Psoas muscle (tissue), 8 donors: ENCODE data around the gene NME7. TPM values are rescaled to one million over a fixed set of nuclear protein-coding genes. Genes with fewer than 3 reads are reported as not detected.
"Not testable (repeated sequence)": the region's sequence is repeated elsewhere in the genome, so short reads cannot be mapped to it uniquely, and the experiment has no call there.

Source experiments
- ATAC-seq, 4 donors: fragments of 200-7000 bp; cut with Tn5 transposase; one replicate each; pipeline ENCODE4 v1.9.1; 2020; ENCODE audit warnings: moderate library complexity in 3 of 4, mild to moderate bottlenecking in 2 of 4
- DNase-seq, 2 donors: peaks; one replicate each; pipeline ENCODE4 v3.0.0-alpha.2; 2020
- H3K27ac ChIP-seq: fragments of 200-600 bp; one replicate; pipeline ENCODE4 v1.8.0; 2022
- H3K27me3 ChIP-seq, 3 donors: fragments of 200-600 bp in 1 of 3; one replicate each; pipeline versions ENCODE4 v1.6.1 to v1.8.0; 2013 to 2022; ENCODE audit warnings: low read length in 2 of 3, mild to moderate bottlenecking in 2 of 3, moderate library complexity in 1 of 3; ENCODE audit not compliant: insufficient read depth in 3 of 3
- H3K36me3 ChIP-seq, 2 donors: fragments of 200-600 bp in 1 of 2; one replicate each; pipeline versions ENCODE4 v1.6.1 to v1.8.0; 2013 to 2022; ENCODE audit warnings: low read depth in 1 of 2, mild to moderate bottlenecking in 1 of 2, moderate library complexity in 1 of 2; ENCODE audit not compliant: insufficient read depth in 1 of 2
- H3K4me1 ChIP-seq: fragments of 200-600 bp; one replicate; pipeline ENCODE4 v1.8.0; 2022
- H3K4me3 ChIP-seq: fragments of 200-600 bp; one replicate; pipeline ENCODE4 v1.8.0; 2022; ENCODE audit warnings: mild to moderate bottlenecking
- H3K9me3 ChIP-seq: fragments of 200-600 bp; one replicate; pipeline ENCODE4 v1.8.0; 2022
- CTCF ChIP-seq: fragments of 200-600 bp; IDR thresholded peaks from one replicate; pipeline ENCODE4 v1.8.0; 2022; ENCODE audit warnings: antibody characterized with exemption
- WGBS, 3 donors: extraction: QIAGEN DNeasy Blood & Tissue Kit; methylation state at CpG; one replicate each; pipeline versions ENCODE4 v1.1.6 to v1.1.7; 2013; 5-methylcytosine and 5-hydroxymethylcytosine counted together
- intact Hi-C, 2 donors: fragments of 100-400 bp; cut with DNase I; formaldehyde crosslinking; loops; one replicate each; pipeline versions ENCODE4 v1.11.0 to v1.14.2; 2022
- polyA plus RNA-seq, 3 donors: library from polyadenylated mRNA; stranded (reverse); fragments of 200-250 nt; gene quantifications; one replicate each; pipeline ENCODE4 v1.2.3, GENCODE V29; 2013
- total RNA-seq, 4 donors: library from RNA; stranded (reverse); fragmentation: NEBNext Ultra II Directional in 2 of 4; extraction: Animal tissue kit (Norgen Biotek cat#: 25700) in 2 of 4; gene quantifications; one replicate each; pipeline versions ENCODE4 v1.2.1 to v1.2.4, GENCODE V29; 2021 to 2023
- donor health status: healthy with polysubstance abuse.
- donor health status: DM: no; HTN: no; CAD: no; lungs with moderate emphysema.
- donor health status: Bipolar disorder and iron deficiency.
- donor health status: healthy.
- donor health status: DM: yes; HTN: yes; CAD: no.
- donor health status: DM: no; HTN: no; CAD: no.
- donor health status: DM: no; HTN: no; CAD: no.
- donor health status: DM: yes; HTN: yes; CAD: no.

NME7 gene
- total and polyA plus RNA-seq, 7 donors: 3.9 to 14.1 (median 4.8) TPM

GRCh38 chr1:169180174-169180573, 187.4 kb downstream of the NME7 start:
- peaks cover 15% of the 10 kb centered on the region for H3K4me1 ChIP-seq
- ATAC-seq: no peak
- DNase-seq: no peak
- no peaks in the 10 kb centered on the region for H3K36me3 ChIP-seq
- 88 to 97% (median 94%) methylated on average over 3 of the region's 3 CpGs for WGBS, 3 donors
- H3K27me3 ChIP-seq: no peaks in the 10 kb centered on the region
- no peaks in the 10 kb centered on the region for H3K9me3 ChIP-seq
- no peak overlapping the region for H3K27ac ChIP-seq
- no peak for TF ChIP-seq CTCF
- intact Hi-C loops: loop anchor here in 1 of 2 donors (5.0 kb wide), 1 partner anchor 33 kb away; no protein-coding TSS in a partner anchor
- no peak overlapping the region for H3K4me3 ChIP-seq

- H3K27ac ChIP-seq, ATAC-seq, H3K4me1 ChIP-seq, H3K36me3 ChIP-seq, H3K27me3 ChIP-seq, H3K9me3 ChIP-seq, DNase-seq, intact Hi-C loops, H3K4me3 ChIP-seq: not testable (repeated sequence)
- WGBS, 3 donors: 97 to 100% (median 99%) methylated on average over 3 of the region's 3 CpGs
These were observed 188.2 kb downstream of the NME7 start for GRCh38 chr1:169179431-169179830.

GRCh38 chr1:169175461-169175860, 192.1 kb downstream of the NME7 start:
- Histone ChIP-seq H3K4me1 (no peaks in the 10 kb centered on the region), H3K27ac (no peak overlapping the region), H3K36me3 (no peaks in the 10 kb centered on the region), H3K9me3 (no peaks in the 10 kb centered on the region), H3K27me3 (no peaks in the 10 kb centered on the region), H3K4me3 (no peak overlapping the region)
- 54 to 68% (median 60%) methylated on average over 2 of the region's 2 CpGs for WGBS, 3 donors
- TF ChIP-seq CTCF: no peak
- DNase-seq (no peak), ATAC-seq (no peak)
- intact Hi-C loops: no loop called here

GRCh38 chr1:169163059-169163458, 204.5 kb downstream of the NME7 start:
- Histone ChIP-seq H3K9me3 (no peaks in the 10 kb centered on the region), H3K36me3 (no peaks in the 10 kb centered on the region), H3K27ac (no peak overlapping the region)

GRCh38 chr1:169161496-169162194, 206.0 kb downstream of the NME7 start:
- intact Hi-C loops: no loop called here
- ATAC-seq: peak in 1 of 4 donors; percentile 30
- H3K27me3 ChIP-seq: no peaks in the 10 kb centered on the region
- H3K9me3 ChIP-seq: no peaks in the 10 kb centered on the region
- H3K4me1 ChIP-seq: peaks cover 6% of the 10 kb centered on the region
- WGBS, 3 donors: 87 to 90% (median 90%) methylated on average over 4 of the region's 4 CpGs
- no peaks in the 10 kb centered on the region for H3K36me3 ChIP-seq
- no peak for DNase-seq
- H3K27ac ChIP-seq: no peak overlapping the region
- no peak for TF ChIP-seq CTCF
- no peak overlapping the region for H3K4me3 ChIP-seq

More at GRCh38 chr1:169163059-169163458, 204.5 kb downstream of the NME7 start:
- 76 to 80% (median 78%) methylated on average over 5 of the region's 5 CpGs for WGBS, 3 donors
- H3K4me1 ChIP-seq: peaks cover 6% of the 10 kb centered on the region
- ATAC-seq (no peak), DNase-seq (no peak)
- intact Hi-C loops: no loop called here
- H3K27me3 ChIP-seq: no peaks in the 10 kb centered on the region
- no peak overlapping the region for H3K4me3 ChIP-seq
- TF ChIP-seq CTCF: no peak
